Liver (tissue), 3 donors: ENCODE data around the gene MPPE1.

Experiments
- RAD21 ChIP-seq, 2 donors: IDR thresholded peaks; 2 replicates each; pipeline ENCODE4 v1.6.1; 2016; ENCODE audit warnings: antibody characterized with exemption in 2 of 2, mild to moderate bottlenecking in 2 of 2
- RXRA ChIP-seq, 2 donors: IDR thresholded peaks; 2 replicates each; pipeline ENCODE4 v1.6.1; 2017 to 2018; ENCODE audit warnings: antibody characterized with exemption in 2 of 2, mild to moderate bottlenecking in 1 of 2
- TAF1 ChIP-seq: conservative IDR thresholded peaks from 2 replicates; pipeline ENCODE4 v1.6.1; 2016; ENCODE audit warnings: antibody characterized with exemption, mild to moderate bottlenecking
- YY1 ChIP-seq: IDR thresholded peaks from 2 replicates; pipeline ENCODE4 v1.6.1; 2016; ENCODE audit warnings: antibody characterized with exemption, mild to moderate bottlenecking
- TF ChIP-seq, protein P1 (sequence below): fragments of 150-350 bp; IDR thresholded peaks from 2 replicates; pipeline ENCODE4 v1.5.1; 2017; ENCODE audit warnings: improper control_type of control experiment, low read depth, low read length; ENCODE audit not compliant: missing input control
- donor health status: healthy.
- donor health status: healthy.

DNA sequence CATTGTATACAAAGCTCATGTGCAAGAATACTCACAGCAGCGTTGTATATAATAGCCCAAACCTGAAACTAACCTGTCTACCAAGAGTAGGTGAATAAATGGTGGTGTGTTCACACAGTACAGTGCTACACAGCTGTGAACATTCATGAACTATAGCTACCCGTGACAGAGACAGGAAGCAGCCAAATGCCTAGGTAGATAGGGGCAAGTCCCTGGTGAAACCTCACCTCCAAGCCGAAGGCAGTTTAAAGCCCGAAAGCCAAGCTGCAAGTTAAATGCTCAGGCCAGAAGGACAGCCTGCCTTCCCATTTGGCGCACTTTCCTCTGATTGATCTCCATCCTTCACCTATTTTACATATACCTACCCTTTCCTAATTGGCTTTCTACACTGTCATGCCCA lies 36.7 kb upstream of the MPPE1 start:
- TF ChIP-seq YY1 (no peak), TAF1 (no peak), RAD21 (IDR thresholded peaks at IDR 0.05) (no peak), RXRA (IDR thresholded peaks at IDR 0.05) (no peak)
- TF ChIP-seq, protein P1, sequence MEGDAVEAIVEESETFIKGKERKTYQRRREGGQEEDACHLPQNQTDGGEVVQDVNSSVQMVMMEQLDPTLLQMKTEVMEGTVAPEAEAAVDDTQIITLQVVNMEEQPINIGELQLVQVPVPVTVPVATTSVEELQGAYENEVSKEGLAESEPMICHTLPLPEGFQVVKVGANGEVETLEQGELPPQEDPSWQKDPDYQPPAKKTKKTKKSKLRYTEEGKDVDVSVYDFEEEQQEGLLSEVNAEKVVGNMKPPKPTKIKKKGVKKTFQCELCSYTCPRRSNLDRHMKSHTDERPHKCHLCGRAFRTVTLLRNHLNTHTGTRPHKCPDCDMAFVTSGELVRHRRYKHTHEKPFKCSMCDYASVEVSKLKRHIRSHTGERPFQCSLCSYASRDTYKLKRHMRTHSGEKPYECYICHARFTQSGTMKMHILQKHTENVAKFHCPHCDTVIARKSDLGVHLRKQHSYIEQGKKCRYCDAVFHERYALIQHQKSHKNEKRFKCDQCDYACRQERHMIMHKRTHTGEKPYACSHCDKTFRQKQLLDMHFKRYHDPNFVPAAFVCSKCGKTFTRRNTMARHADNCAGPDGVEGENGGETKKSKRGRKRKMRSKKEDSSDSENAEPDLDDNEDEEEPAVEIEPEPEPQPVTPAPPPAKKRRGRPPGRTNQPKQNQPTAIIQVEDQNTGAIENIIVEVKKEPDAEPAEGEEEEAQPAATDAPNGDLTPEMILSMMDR, result no peak
